Measurements from ENCODE around the gene SMIM22.

DNA sequence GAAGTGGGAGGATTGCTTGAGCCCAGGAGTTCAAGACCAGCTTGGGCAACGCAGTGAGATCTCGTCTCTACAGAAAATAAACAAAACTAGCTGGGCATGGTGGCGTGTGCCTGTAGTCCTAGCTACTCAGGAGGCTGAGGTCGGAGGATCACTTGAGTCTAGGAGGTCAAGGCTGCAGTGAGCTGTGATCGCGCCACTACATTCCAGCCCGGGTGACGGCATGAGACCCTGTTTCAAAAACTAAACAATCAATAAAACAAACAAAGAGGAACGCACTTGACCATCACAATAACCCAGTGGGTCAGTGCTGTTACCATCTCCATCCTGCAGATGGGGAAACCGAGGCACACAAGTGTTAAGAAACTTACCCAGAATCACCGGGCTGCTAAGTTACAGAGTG is 41.9 kb upstream of the SMIM22 start:
- TF ChIP-seq, protein P1, sequence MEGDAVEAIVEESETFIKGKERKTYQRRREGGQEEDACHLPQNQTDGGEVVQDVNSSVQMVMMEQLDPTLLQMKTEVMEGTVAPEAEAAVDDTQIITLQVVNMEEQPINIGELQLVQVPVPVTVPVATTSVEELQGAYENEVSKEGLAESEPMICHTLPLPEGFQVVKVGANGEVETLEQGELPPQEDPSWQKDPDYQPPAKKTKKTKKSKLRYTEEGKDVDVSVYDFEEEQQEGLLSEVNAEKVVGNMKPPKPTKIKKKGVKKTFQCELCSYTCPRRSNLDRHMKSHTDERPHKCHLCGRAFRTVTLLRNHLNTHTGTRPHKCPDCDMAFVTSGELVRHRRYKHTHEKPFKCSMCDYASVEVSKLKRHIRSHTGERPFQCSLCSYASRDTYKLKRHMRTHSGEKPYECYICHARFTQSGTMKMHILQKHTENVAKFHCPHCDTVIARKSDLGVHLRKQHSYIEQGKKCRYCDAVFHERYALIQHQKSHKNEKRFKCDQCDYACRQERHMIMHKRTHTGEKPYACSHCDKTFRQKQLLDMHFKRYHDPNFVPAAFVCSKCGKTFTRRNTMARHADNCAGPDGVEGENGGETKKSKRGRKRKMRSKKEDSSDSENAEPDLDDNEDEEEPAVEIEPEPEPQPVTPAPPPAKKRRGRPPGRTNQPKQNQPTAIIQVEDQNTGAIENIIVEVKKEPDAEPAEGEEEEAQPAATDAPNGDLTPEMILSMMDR (IDR thresholded peaks at IDR 0.05), result no peak
- TF ChIP-seq POLR2A (IDR thresholded peaks at IDR 0.05), result no peak

Data from body of pancreas (tissue), 4 donors.